K562 (cell line): ENCODE data around the gene IFI44L. TPM values are rescaled to one million over a fixed set of nuclear protein-coding genes. Genes with fewer than 3 reads are reported as not detected.

ENCODE experiments used
- ATAC-seq: fragments of 200-7000 bp; cut with Tn5 transposase; 3 replicates; pipeline ENCODE4 v1.9.1; 2020; ENCODE audit warnings: moderate library complexity
- BruUV-seq: library from RNA; stranded (reverse); fragments of 400-500 nt; replicated peaks from 2 replicates; lab custom pipeline; 2021; lab: Mats Ljungman, UMichigan
- CTCF ChIA-PET: fragments of 300-600 bp; formaldehyde crosslinking; extraction: SDS; loops from one replicate; lab custom pipeline; 2021; ENCODE audit warnings: low intra/inter-chr PET ratio; lab: Yijun Ruan, JAX
- POLR2A ChIA-PET: fragments of 300-600, 350-650 bp; sonication (Branson Sonifier 250); formaldehyde crosslinking; extraction: SDS; loops from one replicate; lab custom pipeline; 2021; ENCODE audit warnings: antibody characterized with exemption, inconsistent platforms; lab: Yijun Ruan, JAX
- DNase-seq, 4 experiments: peaks; one replicate each; pipeline versions ENCODE4 v3.0.0 to v3.0.0-alpha.2; 2011 to 2018; ENCODE audit warnings: low spot score in 3 of 4, mixed read lengths in 3 of 4; ENCODE audit errors: extremely low read depth in 1 of 4
- FAIRE-seq: peaks from 2 replicates; lab custom pipeline; 2011; peaks lifted over from hg19 to GRCh38; lab: Jason Lieb, UNC
- H2AFZ ChIP-seq: 2 replicates; pipeline ENCODE4 v1.6.0; 2011; ENCODE audit warnings: low read depth, low read length, control low read depth, inconsistent platforms
- H3K27ac ChIP-seq: fragments of 200-600 bp; 3 replicates; pipeline ENCODE4 v1.8.0; 2011; ENCODE audit warnings: low read depth, mild to moderate bottlenecking, control low read depth, inconsistent platforms, low read length, moderate library complexity, mixed read lengths; ENCODE audit errors: extremely low read depth
- H3K27me3 ChIP-seq, 2 experiments: fragments of 300-600 bp in 1 of 2; 2 replicates in 1 of 2; 3 replicates in 1 of 2; pipeline versions ENCODE4 v1.6.0 to v1.8.0; 2011; ENCODE audit warnings: inconsistent platforms in 2 of 2, low read length in 2 of 2, mild to moderate bottlenecking in 1 of 2, mixed read lengths in 1 of 2, moderate library complexity in 1 of 2; ENCODE audit not compliant: control insufficient read depth in 2 of 2, insufficient read depth in 2 of 2
- H3K36me3 ChIP-seq: fragments of 300-600 bp; 3 replicates; pipeline ENCODE4 v1.8.0; 2011; ENCODE audit warnings: mild to moderate bottlenecking, low read length, inconsistent platforms; ENCODE audit not compliant: control insufficient read depth, insufficient read depth
- H3K4me1 ChIP-seq, 2 experiments: fragments of 200-600 bp in 1 of 2; replicated peaks in 1 of 2; 2 replicates in 1 of 2; 3 replicates in 1 of 2; pipeline versions ENCODE4 v1.5.1 to v1.8.0; 2011; ENCODE audit warnings: inconsistent platforms in 2 of 2, low read length in 2 of 2, mild to moderate bottlenecking in 1 of 2, mixed read lengths in 1 of 2, moderate library complexity in 1 of 2; ENCODE audit not compliant: control insufficient read depth in 2 of 2, insufficient read depth in 2 of 2
- H3K4me2 ChIP-seq: 2 replicates; pipeline ENCODE4 v1.6.1; 2011; ENCODE audit warnings: low read length, control low read depth, inconsistent platforms, mixed read lengths; ENCODE audit not compliant: insufficient read depth
- H3K4me3 ChIP-seq: fragments of 200-600 bp; sonication (generic), shearing (Covaris generic); 2 replicates; pipeline ENCODE4 v1.5.1; 2016; ENCODE audit warnings: control low read depth, inconsistent platforms
- H3K79me2 ChIP-seq: fragments of 200-600 bp; 3 replicates; pipeline ENCODE4 v1.8.0; 2011; ENCODE audit warnings: low read length, inconsistent platforms; ENCODE audit not compliant: control insufficient read depth, insufficient read depth
- H3K9ac ChIP-seq, 2 experiments: 2 replicates each; pipeline versions ENCODE4 v1.6.0 to v1.6.1; 2011; ENCODE audit warnings: low read depth in 2 of 2, low read length in 2 of 2, control low read depth in 1 of 2, inconsistent platforms in 1 of 2, mild to moderate bottlenecking in 1 of 2, mixed read lengths in 1 of 2; ENCODE audit not compliant: insufficient read depth in 1 of 2
- H3K9me1 ChIP-seq: one replicate; pipeline ENCODE4 v1.6.0; 2011; ENCODE audit warnings: inconsistent platforms, mild to moderate bottlenecking, low read length, moderate library complexity; ENCODE audit not compliant: control insufficient read depth, insufficient read depth
- H3K9me3 ChIP-seq: replicated peaks from 2 replicates; pipeline ENCODE4 v1.5.1; 2011; ENCODE audit warnings: low read depth, low read length, inconsistent platforms; ENCODE audit not compliant: control insufficient read depth, insufficient read depth
- H4K20me1 ChIP-seq: replicated peaks from 2 replicates; pipeline ENCODE4 v1.6.1; 2011; ENCODE audit warnings: low read length, inconsistent platforms, mixed read lengths; ENCODE audit not compliant: control insufficient read depth, insufficient read depth
- C11orf30 ChIP-seq: fragments of 450-650 bp; IDR thresholded peaks from 2 replicates; pipeline ENCODE4 v1.6.1; 2016; ENCODE audit warnings: low read depth, mild to moderate bottlenecking
- DPF2 ChIP-seq: fragments of 450-650 bp; IDR thresholded peaks from 2 replicates; pipeline ENCODE4 v1.6.1; 2016
- FOXJ3 ChIP-seq: sonication (generic); formaldehyde crosslinking; IDR thresholded peaks from 2 replicates; pipeline ENCODE4 v1.4.0; 2020; ENCODE audit warnings: mild to moderate bottlenecking, missing genetic modification reagents
- KDM1A ChIP-seq, 2 experiments: fragments of 450-650 bp; IDR thresholded peaks; 2 replicates each; pipeline ENCODE4 v1.6.1; 2016; ENCODE audit warnings: mild to moderate bottlenecking in 2 of 2
- MGA ChIP-seq: fragments of 450-650 bp; IDR thresholded peaks from 2 replicates; pipeline ENCODE4 v1.6.1; 2016; ENCODE audit warnings: mild to moderate bottlenecking, moderate library complexity
- NCOR1 ChIP-seq: fragments of 450-650 bp; IDR thresholded peaks from 2 replicates; pipeline ENCODE4 v1.6.1; 2016; ENCODE audit warnings: mild to moderate bottlenecking, moderate library complexity
- PURB ChIP-seq: sonication (generic); formaldehyde crosslinking; IDR thresholded peaks from 2 replicates; pipeline ENCODE4 v1.9.0; 2021; ENCODE audit warnings: low read depth, mild to moderate bottlenecking, missing genetic modification reagents
- ZNF57 ChIP-seq: fragments of 450-650 bp; formaldehyde crosslinking; IDR thresholded peaks from 2 replicates; pipeline ENCODE4 v1.4.0; 2020; ENCODE audit warnings: mild to moderate bottlenecking, moderate library complexity
- ZNF707 ChIP-seq: fragments of 250-450 bp; sonication (Bioruptor Pico); conservative IDR thresholded peaks from 2 replicates; pipeline ENCODE4 v1.8.0; 2022; ENCODE audit warnings: inconsistent platforms, mild to moderate bottlenecking, moderate library complexity
- in situ Hi-C: fragments of 300-500 bp; cut with MboI; formaldehyde crosslinking; loops from 4 replicates; pipeline ENCODE4 v1.15.0; 2018; ENCODE audit warnings: inconsistent platforms, mixed read lengths
- intact Hi-C: fragments of 100-400 bp; cut with micrococcal nuclease; formaldehyde crosslinking; loops from 2 replicates; pipeline ENCODE4 v1.14.2; 2022
- polyA plus RNA-seq, 8 experiments: library from polyadenylated mRNA; depleted of rRNA in 4 of 8; stranded (reverse) in 5 of 8; unstranded in 3 of 8; fragments of >200 nt; fragmentation: Nextera tagmentation in 2 of 8; fragmentation: Illumina TruSeq in 1 of 8; extraction: Ambion mirVana in 2 of 8; extraction: Trizol in 1 of 8; gene quantifications; 2 replicates each; pipeline versions ENCODE4 v1.2.1 to v1.2.3, GENCODE V29; 2011 to 2014; ENCODE audit warnings: inconsistent platforms in 1 of 8, missing spikeins in 1 of 8
- total RNA-seq, 7 experiments: library from RNA; depleted of rRNA in 6 of 7; stranded (reverse); fragments of >200 nt in 6 of 7; fragmentation: Illumina TruSeq in 2 of 7; extraction: Trizol in 2 of 7; gene quantifications; 2 replicates each; pipeline versions ENCODE4 v1.2.1 to v1.2.3, GENCODE V29; 2011 to 2021; ENCODE audit warnings: low replicate concordance in 1 of 7
- TF ChIP-seq, protein P1 (sequence below): fragments of 150-350 bp; IDR thresholded peaks from 2 replicates; pipeline ENCODE4 v1.6.1; 2014; ENCODE audit warnings: low read depth, mild to moderate bottlenecking, low read length, borderline replicate concordance

The IFI44L gene
- total and polyA plus RNA-seq, 9 of the 15 experiments (the other 6 are each of a cell fraction or from before 2014, with no cell fraction given), result 0.04 to 0.22 TPM; not detected in 7

DNA sequence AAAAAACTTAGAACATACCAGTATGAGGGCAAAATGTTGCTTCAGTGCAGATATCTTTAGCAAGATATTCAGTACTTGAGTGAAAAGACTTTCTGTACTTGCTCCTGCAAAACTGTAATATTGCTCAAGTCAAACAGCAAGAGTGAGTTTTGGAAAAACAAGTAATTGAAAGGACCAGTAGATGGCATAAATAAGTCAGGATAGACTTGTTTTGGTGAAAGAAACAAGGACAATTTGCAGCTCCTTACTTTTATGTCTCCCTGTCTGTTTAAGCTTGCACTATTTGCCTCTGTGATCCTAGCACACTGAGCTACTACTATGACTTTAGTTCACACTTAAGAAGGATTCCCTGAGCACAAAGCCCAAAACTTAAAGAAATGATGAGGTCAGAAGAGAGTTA is 68.4 kb downstream of the IFI44L start:
- in situ Hi-C loops, result no loop called here
- Histone ChIP-seq H3K4me2 (no peak overlapping the region), H3K27ac (no peak overlapping the region), H3K9ac (no peak overlapping the region), H2AFZ (no peak overlapping the region), H4K20me1 (no peaks in the 10 kb centered on the region), H3K9me1 (no peaks in the 10 kb centered on the region), H3K4me3 (no peak overlapping the region), H3K79me2 (no peaks in the 10 kb centered on the region), H3K36me3 (no peaks in the 10 kb centered on the region), H3K27me3 (no peaks in the 10 kb centered on the region), H3K9me3 (no peaks in the 10 kb centered on the region), H3K4me1 (no peaks in the 10 kb centered on the region)
- no peak for FAIRE-seq
- intact Hi-C loops, result no loop called here
- DNase-seq, result no peak
- ChIA-PET CTCF (no interaction called here), POLR2A (no interaction called here)
- ATAC-seq, result no peak
- no TSS peak for BruUV-seq
- TF ChIP-seq DPF2 (no peak), PURB (no peak), FOXJ3 (CRISPR knock-in tag) (no peak), MGA (no peak), KDM1A (IDR thresholded peaks at IDR 0.05) (no peak), C11orf30 (no peak), NCOR1 (no peak), ZNF707 (no peak), ZNF57 (CRISPR knock-in tag) (no peak)
- TF ChIP-seq, protein P1, sequence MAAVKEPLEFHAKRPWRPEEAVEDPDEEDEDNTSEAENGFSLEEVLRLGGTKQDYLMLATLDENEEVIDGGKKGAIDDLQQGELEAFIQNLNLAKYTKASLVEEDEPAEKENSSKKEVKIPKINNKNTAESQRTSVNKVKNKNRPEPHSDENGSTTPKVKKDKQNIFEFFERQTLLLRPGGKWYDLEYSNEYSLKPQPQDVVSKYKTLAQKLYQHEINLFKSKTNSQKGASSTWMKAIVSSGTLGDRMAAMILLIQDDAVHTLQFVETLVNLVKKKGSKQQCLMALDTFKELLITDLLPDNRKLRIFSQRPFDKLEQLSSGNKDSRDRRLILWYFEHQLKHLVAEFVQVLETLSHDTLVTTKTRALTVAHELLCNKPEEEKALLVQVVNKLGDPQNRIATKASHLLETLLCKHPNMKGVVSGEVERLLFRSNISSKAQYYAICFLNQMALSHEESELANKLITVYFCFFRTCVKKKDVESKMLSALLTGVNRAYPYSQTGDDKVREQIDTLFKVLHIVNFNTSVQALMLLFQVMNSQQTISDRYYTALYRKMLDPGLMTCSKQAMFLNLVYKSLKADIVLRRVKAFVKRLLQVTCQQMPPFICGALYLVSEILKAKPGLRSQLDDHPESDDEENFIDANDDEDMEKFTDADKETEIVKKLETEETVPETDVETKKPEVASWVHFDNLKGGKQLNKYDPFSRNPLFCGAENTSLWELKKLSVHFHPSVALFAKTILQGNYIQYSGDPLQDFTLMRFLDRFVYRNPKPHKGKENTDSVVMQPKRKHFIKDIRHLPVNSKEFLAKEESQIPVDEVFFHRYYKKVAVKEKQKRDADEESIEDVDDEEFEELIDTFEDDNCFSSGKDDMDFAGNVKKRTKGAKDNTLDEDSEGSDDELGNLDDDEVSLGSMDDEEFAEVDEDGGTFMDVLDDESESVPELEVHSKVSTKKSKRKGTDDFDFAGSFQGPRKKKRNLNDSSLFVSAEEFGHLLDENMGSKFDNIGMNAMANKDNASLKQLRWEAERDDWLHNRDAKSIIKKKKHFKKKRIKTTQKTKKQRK, result no peak
